GM12878 (cell line): ENCODE measurements around the gene C1QB. TPM values are rescaled to one million over a fixed set of nuclear protein-coding genes. Genes with fewer than 3 reads are reported as not detected.

Source experiments
- ATAC-seq: fragments of 200-7000 bp; cut with Tn5 transposase; 3 replicates; pipeline ENCODE4 v1.9.1; 2020; ENCODE audit warnings: mild to moderate bottlenecking, moderate library complexity
- BruUV-seq: library from RNA; stranded (reverse); fragments of 400-500 nt; replicated peaks from 2 replicates; lab custom pipeline; 2021; lab: Mats Ljungman, UMichigan
- CTCF ChIA-PET: fragments of 300-600 bp; sonication (Branson Sonifier 250); formaldehyde crosslinking; extraction: SDS; loops from one replicate; lab custom pipeline; 2021; ENCODE audit warnings: inconsistent platforms; lab: Yijun Ruan, JAX
- POLR2A ChIA-PET: fragments of 350-600 bp; formaldehyde crosslinking; extraction: SDS; loops from one replicate; lab custom pipeline; 2021; ENCODE audit warnings: inconsistent platforms; lab: Charles Lee
- RAD21 ChIA-PET: fragments of 300-600 bp; sonication (Branson Sonifier 250); formaldehyde crosslinking; loops from one replicate; lab custom pipeline; 2023; ENCODE audit warnings: antibody characterized with exemption; ENCODE audit not compliant: unreplicated experiment; lab: Charles Lee
- SMC1A ChIA-PET: fragments of 300-600 bp; sonication (Branson Sonifier 250); formaldehyde crosslinking; loops from one replicate; lab custom pipeline; 2023; ENCODE audit not compliant: unreplicated experiment, uncharacterized antibody; lab: Charles Lee
- DNase-seq: peaks from one replicate; pipeline ENCODE4 v3.0.0-alpha.2; 2011; ENCODE audit warnings: low read depth, low spot score
- FAIRE-seq: peaks from 3 replicates; lab custom pipeline; 2011; peaks lifted over from hg19 to GRCh38; lab: Jason Lieb, UNC
- H2AFZ ChIP-seq: 2 replicates; pipeline ENCODE4 v1.6.0; 2011; ENCODE audit warnings: low read depth, low read length, control low read depth; ENCODE audit not compliant: control insufficient read depth
- H3K27ac ChIP-seq: 2 replicates; pipeline ENCODE4 v1.5.1; 2011; ENCODE audit warnings: control low read depth; ENCODE audit not compliant: control insufficient read depth, insufficient read depth
- H3K27me3 ChIP-seq, 2 experiments: replicated peaks in 1 of 2; 2 replicates each; pipeline versions ENCODE4 v1.6.0 to v1.6.1; 2011; ENCODE audit warnings: low read length in 1 of 2; ENCODE audit not compliant: control insufficient read depth in 2 of 2, insufficient read depth in 2 of 2
- H3K36me3 ChIP-seq, 2 experiments: 2 replicates each; pipeline ENCODE4 v1.5.1; 2011; ENCODE audit warnings: low read length in 1 of 2; ENCODE audit not compliant: control insufficient read depth in 2 of 2, insufficient read depth in 2 of 2
- H3K4me1 ChIP-seq: 2 replicates; pipeline ENCODE4 v1.6.1; 2011; ENCODE audit warnings: mild to moderate bottlenecking, low read length, moderate library complexity, mixed read lengths; ENCODE audit not compliant: control insufficient read depth, insufficient read depth
- H3K4me2 ChIP-seq: 2 replicates; pipeline ENCODE4 v1.6.0; 2011; ENCODE audit warnings: control low read depth; ENCODE audit not compliant: control insufficient read depth, insufficient read depth
- H3K4me3 ChIP-seq: fragments of 200-600 bp; sonication (generic); 2 replicates; pipeline ENCODE4 v1.5.1; 2016
- H3K79me2 ChIP-seq: 2 replicates; pipeline ENCODE4 v1.6.0; 2011; ENCODE audit warnings: low read length; ENCODE audit not compliant: control insufficient read depth, insufficient read depth
- H3K9ac ChIP-seq: 2 replicates; pipeline ENCODE4 v1.8.0; 2011; ENCODE audit warnings: low read length, control low read depth, mixed read lengths; ENCODE audit not compliant: control insufficient read depth, insufficient read depth
- H3K9me3 ChIP-seq: replicated peaks from 3 replicates; pipeline ENCODE4 v1.5.1; 2011; ENCODE audit warnings: mild to moderate bottlenecking, low read length; ENCODE audit not compliant: control insufficient read depth, insufficient read depth
- H4K20me1 ChIP-seq: 2 replicates; pipeline ENCODE4 v1.6.0; 2011; ENCODE audit not compliant: control insufficient read depth, insufficient read depth
- CHD2 ChIP-seq: IDR thresholded peaks from 2 replicates; pipeline ENCODE4 v1.6.1; 2011; ENCODE audit warnings: low read depth, low read length, improper control_type of control experiment, borderline replicate concordance
- EP300 ChIP-seq, 2 experiments: fragments of 150-350 bp in 1 of 2; IDR thresholded peaks; 2 replicates each; pipeline ENCODE4 v1.6.1; 2011 to 2012; ENCODE audit warnings: low read depth in 2 of 2, low read length in 2 of 2, borderline replicate concordance in 1 of 2, improper control_type of control experiment in 1 of 2, inconsistent platforms in 1 of 2; ENCODE audit not compliant: control insufficient read depth in 1 of 2
- KAT2A ChIP-seq: conservative IDR thresholded peaks from 2 replicates; pipeline ENCODE4 v1.6.1; 2011; ENCODE audit warnings: low read depth, low read length; ENCODE audit not compliant: control insufficient read depth
- MTA3 ChIP-seq: IDR thresholded peaks from 2 replicates; pipeline ENCODE4 v1.6.1; 2012; ENCODE audit warnings: low read length, inconsistent platforms, borderline replicate concordance
- NFYA ChIP-seq: IDR thresholded peaks from 2 replicates; pipeline ENCODE4 v1.6.1; 2011; ENCODE audit warnings: low read depth, mild to moderate bottlenecking, low read length, improper control_type of control experiment, borderline replicate concordance
- SMAD1 ChIP-seq: fragments of 450-650 bp; IDR thresholded peaks from 2 replicates; pipeline ENCODE4 v1.6.1; 2018; ENCODE audit warnings: mild to moderate bottlenecking, low read depth; ENCODE audit not compliant: partially characterized antibody
- SMARCA5 ChIP-seq: fragments of 450-650 bp; IDR thresholded peaks from 2 replicates; pipeline ENCODE4 v1.6.1; 2017; ENCODE audit warnings: mild to moderate bottlenecking
- TARDBP ChIP-seq: IDR thresholded peaks from 2 replicates; pipeline ENCODE4 v1.6.1; 2016; ENCODE audit warnings: borderline replicate concordance
- YBX1 ChIP-seq: fragments of 450-650 bp; IDR thresholded peaks from 2 replicates; pipeline ENCODE4 v1.6.1; 2016; ENCODE audit warnings: antibody characterized with exemption
- ZBED1 ChIP-seq: IDR thresholded peaks from 2 replicates; pipeline ENCODE4 v1.6.1; 2016; ENCODE audit warnings: borderline replicate concordance
- WGBS: methylation state at CpG from one replicate; pipeline ENCODE4 v1.1.6; 2016; ENCODE audit warnings: low lambda C conversion rate; ENCODE audit not compliant: insufficient replicate concordance, insufficient coverage; ENCODE audit errors: missing lambda C conversion rate; 5-methylcytosine and 5-hydroxymethylcytosine counted together
- in situ Hi-C: fragments of 300-500 bp; cut with MboI; formaldehyde crosslinking; loops from 9 replicates; pipeline ENCODE4 v1.14.3; 2018; ENCODE audit warnings: mixed read lengths
- intact Hi-C: fragments of 100-400 bp; cut with micrococcal nuclease; formaldehyde crosslinking; loops from one replicate; pipeline ENCODE4 v1.14.2; 2022; ENCODE audit not compliant: unreplicated experiment
- polyA plus RNA-seq, 11 experiments: library from polyadenylated mRNA; depleted of rRNA in 4 of 11; unstranded in 6 of 11; stranded (reverse) in 5 of 11; fragments of >200 nt; fragmentation: Nextera tagmentation in 4 of 11; fragmentation: Illumina TruSeq in 1 of 11; extraction: Ambion mirVana in 4 of 11; extraction: Trizol in 1 of 11; gene quantifications; 1 replicate in 1 of 11; 2 replicates in 10 of 11; pipeline versions ENCODE4 v1.2.1 to v1.2.3, GENCODE V29; 2011 to 2016; ENCODE audit warnings: inconsistent platforms in 2 of 11, missing spikeins in 2 of 11, low read depth in 1 of 11
- total RNA-seq, 4 experiments: library from RNA; depleted of rRNA in 3 of 4; stranded (reverse); fragments of >200 nt in 3 of 4; fragmentation: Illumina TruSeq in 1 of 4; extraction: Trizol in 1 of 4; gene quantifications; 2 replicates each; pipeline versions ENCODE4 v1.2.1 to v1.2.3, GENCODE V29; 2013 to 2021
- TF ChIP-seq, protein P1 (sequence below): IDR thresholded peaks from 2 replicates; pipeline ENCODE4 v1.6.1; 2011; ENCODE audit warnings: borderline replicate concordance, low read depth, mild to moderate bottlenecking, moderate library complexity, mixed read lengths, low read length; ENCODE audit not compliant: insufficient read depth; ENCODE audit errors: extremely low read length
- TF ChIP-seq, protein P2 (sequence below): fragments of 450-650 bp; IDR thresholded peaks from 2 replicates; pipeline ENCODE4 v1.6.1; 2016; ENCODE audit warnings: mild to moderate bottlenecking
- TF ChIP-seq, protein P3 (sequence below): fragments of 450-650 bp; formaldehyde crosslinking; IDR thresholded peaks from 2 replicates; pipeline ENCODE4 v1.4.0; 2020; ENCODE audit warnings: mild to moderate bottlenecking, moderate library complexity

Gene C1QB
- total and polyA plus RNA-seq, 10 of the 15 experiments (the other 5 are each of a cell fraction or from before 2014, with no cell fraction given): 0.62 TPM; not detected in 9

DNA sequence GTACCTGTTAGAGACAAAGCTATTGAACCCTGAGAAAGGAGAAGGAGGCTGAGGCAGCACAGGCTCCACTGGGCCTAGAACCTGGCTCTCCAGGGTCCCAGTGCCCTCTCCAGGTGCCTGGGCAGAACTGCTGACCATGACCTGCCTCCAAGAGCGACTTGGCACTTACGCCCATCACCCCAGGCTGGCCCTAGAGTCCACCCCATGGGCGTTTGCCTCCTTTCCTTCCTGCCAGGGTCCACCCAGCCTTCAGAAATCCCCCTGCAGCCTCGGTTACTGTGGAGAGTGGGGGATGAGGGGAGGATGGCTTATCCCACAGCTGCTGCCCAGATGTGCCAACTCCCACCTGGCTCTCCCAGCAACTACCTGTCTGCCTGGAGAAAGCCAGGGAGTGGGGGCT is 31.3 kb upstream of the C1QB start:
- ChIA-PET CTCF (no interaction called here), POLR2A (no interaction called here), SMC1A (no interaction called here), RAD21 (no interaction called here)
- ATAC-seq (no peak), FAIRE-seq (no peak), DNase-seq (no peak)
- BruUV-seq: no TSS peak
- Histone ChIP-seq H4K20me1 (no peaks in the 10 kb centered on the region), H3K9ac (no peak overlapping the region), H2AFZ (no peak overlapping the region), H3K36me3 (no peaks in the 10 kb centered on the region), H3K79me2 (no peaks in the 10 kb centered on the region), H3K27me3 (peaks cover 0 to 3% of the 10 kb centered on the region in 2 experiments; a peak in 3 of 4 replicates), H3K4me3 (no peak overlapping the region), H3K9me3 (no peaks in the 10 kb centered on the region), H3K27ac (no peak overlapping the region), H3K4me1 (no peaks in the 10 kb centered on the region), H3K4me2 (no peak overlapping the region)
- TF ChIP-seq TARDBP: no peak
- TF ChIP-seq, protein P1, sequence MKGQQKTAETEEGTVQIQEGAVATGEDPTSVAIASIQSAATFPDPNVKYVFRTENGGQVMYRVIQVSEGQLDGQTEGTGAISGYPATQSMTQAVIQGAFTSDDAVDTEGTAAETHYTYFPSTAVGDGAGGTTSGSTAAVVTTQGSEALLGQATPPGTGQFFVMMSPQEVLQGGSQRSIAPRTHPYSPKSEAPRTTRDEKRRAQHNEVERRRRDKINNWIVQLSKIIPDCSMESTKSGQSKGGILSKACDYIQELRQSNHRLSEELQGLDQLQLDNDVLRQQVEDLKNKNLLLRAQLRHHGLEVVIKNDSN: no peak
- TF ChIP-seq YBX1: no peak
- TF ChIP-seq KAT2A: no peak
- TF ChIP-seq NFYA: no peak
- TF ChIP-seq SMARCA5: no peak
- TF ChIP-seq ZBED1: no peak
- TF ChIP-seq, protein P2, sequence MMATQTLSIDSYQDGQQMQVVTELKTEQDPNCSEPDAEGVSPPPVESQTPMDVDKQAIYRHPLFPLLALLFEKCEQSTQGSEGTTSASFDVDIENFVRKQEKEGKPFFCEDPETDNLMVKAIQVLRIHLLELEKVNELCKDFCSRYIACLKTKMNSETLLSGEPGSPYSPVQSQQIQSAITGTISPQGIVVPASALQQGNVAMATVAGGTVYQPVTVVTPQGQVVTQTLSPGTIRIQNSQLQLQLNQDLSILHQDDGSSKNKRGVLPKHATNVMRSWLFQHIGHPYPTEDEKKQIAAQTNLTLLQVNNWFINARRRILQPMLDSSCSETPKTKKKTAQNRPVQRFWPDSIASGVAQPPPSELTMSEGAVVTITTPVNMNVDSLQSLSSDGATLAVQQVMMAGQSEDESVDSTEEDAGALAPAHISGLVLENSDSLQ: no peak
- no peak for TF ChIP-seq EP300 (IDR thresholded peaks at IDR 0.05; ENCODE audit: borderline replicate concordance in 1 of 2, control insufficient read depth in 1 of 2, low read depth in 2 of 2, low read length in 2 of 2)
- no peak for TF ChIP-seq CHD2
- no peak for TF ChIP-seq MTA3
- TF ChIP-seq, protein P3, sequence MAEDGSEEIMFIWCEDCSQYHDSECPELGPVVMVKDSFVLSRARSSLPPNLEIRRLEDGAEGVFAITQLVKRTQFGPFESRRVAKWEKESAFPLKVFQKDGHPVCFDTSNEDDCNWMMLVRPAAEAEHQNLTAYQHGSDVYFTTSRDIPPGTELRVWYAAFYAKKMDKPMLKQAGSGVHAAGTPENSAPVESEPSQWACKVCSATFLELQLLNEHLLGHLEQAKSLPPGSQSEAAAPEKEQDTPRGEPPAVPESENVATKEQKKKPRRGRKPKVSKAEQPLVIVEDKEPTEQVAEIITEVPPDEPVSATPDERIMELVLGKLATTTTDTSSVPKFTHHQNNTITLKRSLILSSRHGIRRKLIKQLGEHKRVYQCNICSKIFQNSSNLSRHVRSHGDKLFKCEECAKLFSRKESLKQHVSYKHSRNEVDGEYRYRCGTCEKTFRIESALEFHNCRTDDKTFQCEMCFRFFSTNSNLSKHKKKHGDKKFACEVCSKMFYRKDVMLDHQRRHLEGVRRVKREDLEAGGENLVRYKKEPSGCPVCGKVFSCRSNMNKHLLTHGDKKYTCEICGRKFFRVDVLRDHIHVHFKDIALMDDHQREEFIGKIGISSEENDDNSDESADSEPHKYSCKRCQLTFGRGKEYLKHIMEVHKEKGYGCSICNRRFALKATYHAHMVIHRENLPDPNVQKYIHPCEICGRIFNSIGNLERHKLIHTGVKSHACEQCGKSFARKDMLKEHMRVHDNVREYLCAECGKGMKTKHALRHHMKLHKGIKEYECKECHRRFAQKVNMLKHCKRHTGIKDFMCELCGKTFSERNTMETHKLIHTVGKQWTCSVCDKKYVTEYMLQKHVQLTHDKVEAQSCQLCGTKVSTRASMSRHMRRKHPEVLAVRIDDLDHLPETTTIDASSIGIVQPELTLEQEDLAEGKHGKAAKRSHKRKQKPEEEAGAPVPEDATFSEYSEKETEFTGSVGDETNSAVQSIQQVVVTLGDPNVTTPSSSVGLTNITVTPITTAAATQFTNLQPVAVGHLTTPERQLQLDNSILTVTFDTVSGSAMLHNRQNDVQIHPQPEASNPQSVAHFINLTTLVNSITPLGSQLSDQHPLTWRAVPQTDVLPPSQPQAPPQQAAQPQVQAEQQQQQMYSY (CRISPR knock-in tag): no peak
- TF ChIP-seq SMAD1: no peak
- intact Hi-C loops (no loop called here), in situ Hi-C loops (no loop called here)
- 2% methylated on average over 4 of the region's 4 CpGs for WGBS
